Stimulated activated naive CD4-positive, alpha-beta T cell treated with Interleukin-2 at 50 U/mL for 16 hours (primary cell): ENCODE data around the gene DAW1.
"Not testable (repeated sequence)": the region's sequence is repeated elsewhere in the genome, so short reads cannot be mapped to it uniquely, and the experiment has no call there.

Experiments used
- DNase-seq: peaks from one replicate; lab custom pipeline; 2025; lab: John Stamatoyannopoulos, UW

Gene DAW1

GRCh38 chr2:227871375-227871791 is at the start of gene DAW1:
Gene DAW1, plus strand, starts transcription at chr2:227871631. Its CDS starts 59 bp downstream, at chr2:227871690.
- peak; percentile 36 for DNase-seq

- no peak for DNase-seq
These were observed 48.9 kb upstream of the DAW1 start for GRCh38 chr2:227822416-227823003.

GRCh38 chr2:227823922-227824321 is 47.5 kb upstream of the DAW1 start:
- no peak for DNase-seq

GRCh38 chr2:227824711-227825110 is 46.7 kb upstream of the DAW1 start:
- DNase-seq, result no peak

- DNase-seq, result peak; percentile 25
These were observed 45.4 kb upstream of the DAW1 start for GRCh38 chr2:227826019-227826521.

- DNase-seq, result no peak
These were observed 44.9 kb upstream of the DAW1 start for GRCh38 chr2:227826563-227826962.

GRCh38 chr2:227827143-227827542 is 44.3 kb upstream of the DAW1 start:
- DNase-seq, result no peak

- DNase-seq, result no peak
These were observed 42.9 kb upstream of the DAW1 start for GRCh38 chr2:227828477-227828912.

- DNase-seq, result no peak
These were observed 42.1 kb upstream of the DAW1 start for GRCh38 chr2:227829337-227829736.

- DNase-seq, result no peak
These were observed 37.0 kb upstream of the DAW1 start for GRCh38 chr2:227834423-227834822.

- no peak for DNase-seq
These were observed 36.3 kb upstream of the DAW1 start for GRCh38 chr2:227834916-227835650.

GRCh38 chr2:227839339-227840129 is 31.9 kb upstream of the DAW1 start:
- DNase-seq, result not testable (repeated sequence)

GRCh38 chr2:227846831-227847230 is 24.6 kb upstream of the DAW1 start:
- DNase-seq, result no peak

- DNase-seq, result no peak
These were observed 23.3 kb upstream of the DAW1 start for GRCh38 chr2:227848146-227848545.

GRCh38 chr2:227848586-227848985 is 22.8 kb upstream of the DAW1 start:
- DNase-seq, result no peak

- no peak for DNase-seq
These were observed 21.5 kb upstream of the DAW1 start for GRCh38 chr2:227849906-227850305.

GRCh38 chr2:227853204-227853629 is 18.2 kb upstream of the DAW1 start:
- no peak for DNase-seq

GRCh38 chr2:227853765-227854271 is 17.6 kb upstream of the DAW1 start:
- no peak for DNase-seq

GRCh38 chr2:227855440-227855839 is 16.0 kb upstream of the DAW1 start:
- no peak for DNase-seq

- DNase-seq, result no peak
These were observed 14.7 kb upstream of the DAW1 start for GRCh38 chr2:227856697-227857096.

GRCh38 chr2:227860221-227860641 is 11.2 kb upstream of the DAW1 start:
- DNase-seq, result no peak

GRCh38 chr2:227861011-227861410 is 10.4 kb upstream of the DAW1 start:
- DNase-seq, result no peak
